Peyer's patch (tissue), 4 donors: ENCODE results near the gene POLD2. TPM values are rescaled to one million over a fixed set of nuclear protein-coding genes. Genes with fewer than 3 reads are reported as not detected.
A peak's percentile ranks its signal among the peaks of the same experiment; 100 is the strongest.

Experiments used
- DNase-seq, 3 donors: peaks; one replicate each; pipeline ENCODE4 v3.0.0-alpha.2; 2017 to 2019
- H3K27ac ChIP-seq, 4 donors: fragments of 200-600 bp; sonication (generic); one replicate each; pipeline ENCODE4 v1.5.1; 2016 to 2019
- H3K27me3 ChIP-seq, 2 donors: fragments of 200-600 bp; sonication (generic); one replicate each; pipeline ENCODE4 v1.5.1; 2019
- H3K36me3 ChIP-seq, 3 donors: fragments of 200-600 bp; sonication (generic); one replicate each; pipeline ENCODE4 v1.5.1; 2016 to 2019
- H3K4me1 ChIP-seq, 4 donors: fragments of 200-600 bp; sonication (generic); one replicate each; pipeline ENCODE4 v1.5.1; 2016 to 2019
- H3K4me3 ChIP-seq, 4 donors: fragments of 200-600 bp; sonication (generic); 1 replicate in 3 of 4; 2 replicates in 1 of 4; pipeline ENCODE4 v1.5.1; 2016 to 2019; ENCODE audit warnings: mild to moderate bottlenecking in 1 of 4
- H3K9me3 ChIP-seq, 4 donors: fragments of 200-600 bp; sonication (generic); one replicate each; pipeline ENCODE4 v1.5.1; 2016 to 2019; ENCODE audit warnings: mild to moderate bottlenecking in 1 of 4
- CTCF ChIP-seq, 6 experiments: fragments of 450-650 bp in 4 of 6; fragments of 200-600 bp in 2 of 6; sonication (generic) in 1 of 6; IDR thresholded peaks; one replicate each; pipeline ENCODE4 v1.5.1; 2017 to 2019; ENCODE audit warnings: antibody characterized with exemption in 6 of 6, mild to moderate bottlenecking in 3 of 6, moderate library complexity in 1 of 6
- POLR2A ChIP-seq, 2 donors: fragments of 450-650 bp; IDR thresholded peaks; one replicate each; pipeline ENCODE4 v1.5.1; 2017; ENCODE audit warnings: antibody characterized with exemption in 2 of 2, mild to moderate bottlenecking in 2 of 2, moderate library complexity in 2 of 2
- total RNA-seq, 4 donors: library from RNA; depleted of rRNA; stranded (reverse); fragments of >200 nt; gene quantifications; one replicate each; pipeline ENCODE4 v1.1.0, GENCODE V29; 2016

The POLD2 gene
- total RNA-seq, 4 donors from 2014 or later = 7.4 to 80.9 (median 28.4) TPM

GRCh38 chr7:44103923-44104859 lies 19.2 kb downstream of the POLD2 start, which contains the start of gene AEBP1:
AEBP1 (plus strand) TSS chr7:44104345; CDS start chr7:44104666, 321 bp downstream.
- Histone ChIP-seq H3K27me3 (peaks cover 0 to 6% of the 10 kb centered on the region in 2 donors), H3K36me3 (peaks cover 0 to 5% (median 0%) of the 10 kb centered on the region in 3 donors), H3K27ac (peak within 1 kb of the TSS; percentile 64 to 85 (median 74)), H3K4me3 (peak within 1 kb of the TSS; percentile 28 to 60 (median 54)), H3K4me1 (no peaks in the 10 kb centered on the region), H3K9me3 (no peaks in the 10 kb centered on the region)
- peak in 1 of 3 donors; percentile 41 for DNase-seq
- TF ChIP-seq CTCF (IDR thresholded peaks at IDR 0.05) (no peak), POLR2A (IDR thresholded peaks at IDR 0.05) (no peak)

GRCh38 chr7:44103566-44103922 lies 19.8 kb downstream of the POLD2 start:
- H3K4me1 ChIP-seq = no peaks in the 10 kb centered on the region
- no peaks in the 10 kb centered on the region for H3K9me3 ChIP-seq
- H3K4me3 ChIP-seq = peak overlapping the region in 2 of 4 donors; percentile 53 to 60
- peaks cover 0 to 6% of the 10 kb centered on the region in 2 donors for H3K27me3 ChIP-seq
- H3K36me3 ChIP-seq = no peaks in the 10 kb centered on the region
- peak overlapping the region; percentile 64 to 85 (median 74) for H3K27ac ChIP-seq
- no peak for DNase-seq
- TF ChIP-seq CTCF (IDR thresholded peaks at IDR 0.05) = no peak
- TF ChIP-seq POLR2A (IDR thresholded peaks at IDR 0.05) = no peak

GRCh38 chr7:44102846-44103565 lies 20.3 kb downstream of the POLD2 start:
- peak overlapping the region in 3 of 4 donors; percentile 71 to 85 (median 76) for H3K27ac ChIP-seq
- H3K36me3 ChIP-seq = no peaks in the 10 kb centered on the region
- no peak for DNase-seq
- TF ChIP-seq CTCF (IDR thresholded peaks at IDR 0.05) (no peak), POLR2A (IDR thresholded peaks at IDR 0.05) (no peak)
- H3K4me3 ChIP-seq = no peak overlapping the region
- H3K9me3 ChIP-seq = no peaks in the 10 kb centered on the region
- peaks cover 0 to under 1% (median 0%) of the 10 kb centered on the region in 4 donors for H3K4me1 ChIP-seq
- H3K27me3 ChIP-seq = peaks cover 0 to 6% of the 10 kb centered on the region in 2 donors

GRCh38 chr7:44101966-44102845 lies 21.1 kb downstream of the POLD2 start:
- Histone ChIP-seq H3K27ac (peak overlapping the region; percentile 26 to 66 (median 52)), H3K27me3 (peaks cover 0 to 6% of the 10 kb centered on the region in 2 donors), H3K36me3 (no peaks in the 10 kb centered on the region), H3K9me3 (no peaks in the 10 kb centered on the region), H3K4me1 (peaks cover 0 to 5% (median 0%) of the 10 kb centered on the region in 4 donors), H3K4me3 (no peak overlapping the region)
- DNase-seq = no peak
- no peak for TF ChIP-seq CTCF (IDR thresholded peaks at IDR 0.05)
- no peak for TF ChIP-seq POLR2A (IDR thresholded peaks at IDR 0.05)
